D721Med (cell line): ENCODE measurements around the gene IL17REL.
"Not testable (repeated sequence)": the region's sequence is repeated elsewhere in the genome, so short reads cannot be mapped to it uniquely, and the experiment has no call there.

Experiments
- DNase-seq: peaks from one replicate; pipeline ENCODE4 v3.0.0; 2011; ENCODE audit warnings: low spot score; ENCODE audit not compliant: insufficient read length
- FAIRE-seq: peaks from 2 replicates; lab custom pipeline; 2011; peaks lifted over from hg19 to GRCh38; lab: Jason Lieb, UNC
- TF ChIP-seq, protein P1 (sequence below): IDR thresholded peaks from 2 replicates; pipeline ENCODE4 v1.5.1; 2012; ENCODE audit warnings: mild to moderate bottlenecking, control low read depth; ENCODE audit not compliant: insufficient read depth; ENCODE audit errors: missing control alignments

Gene IL17REL

GRCh38 chr22:49950396-49950994 lies 62.1 kb downstream of the IL17REL start:
- TF ChIP-seq, protein P1, sequence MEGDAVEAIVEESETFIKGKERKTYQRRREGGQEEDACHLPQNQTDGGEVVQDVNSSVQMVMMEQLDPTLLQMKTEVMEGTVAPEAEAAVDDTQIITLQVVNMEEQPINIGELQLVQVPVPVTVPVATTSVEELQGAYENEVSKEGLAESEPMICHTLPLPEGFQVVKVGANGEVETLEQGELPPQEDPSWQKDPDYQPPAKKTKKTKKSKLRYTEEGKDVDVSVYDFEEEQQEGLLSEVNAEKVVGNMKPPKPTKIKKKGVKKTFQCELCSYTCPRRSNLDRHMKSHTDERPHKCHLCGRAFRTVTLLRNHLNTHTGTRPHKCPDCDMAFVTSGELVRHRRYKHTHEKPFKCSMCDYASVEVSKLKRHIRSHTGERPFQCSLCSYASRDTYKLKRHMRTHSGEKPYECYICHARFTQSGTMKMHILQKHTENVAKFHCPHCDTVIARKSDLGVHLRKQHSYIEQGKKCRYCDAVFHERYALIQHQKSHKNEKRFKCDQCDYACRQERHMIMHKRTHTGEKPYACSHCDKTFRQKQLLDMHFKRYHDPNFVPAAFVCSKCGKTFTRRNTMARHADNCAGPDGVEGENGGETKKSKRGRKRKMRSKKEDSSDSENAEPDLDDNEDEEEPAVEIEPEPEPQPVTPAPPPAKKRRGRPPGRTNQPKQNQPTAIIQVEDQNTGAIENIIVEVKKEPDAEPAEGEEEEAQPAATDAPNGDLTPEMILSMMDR: no peak
- DNase-seq (no peak), FAIRE-seq (no peak)

GRCh38 chr22:49949914-49950292 lies 62.7 kb downstream of the IL17REL start:
- TF ChIP-seq, protein P1: no peak
- DNase-seq: no peak
- FAIRE-seq: no peak

DNA sequence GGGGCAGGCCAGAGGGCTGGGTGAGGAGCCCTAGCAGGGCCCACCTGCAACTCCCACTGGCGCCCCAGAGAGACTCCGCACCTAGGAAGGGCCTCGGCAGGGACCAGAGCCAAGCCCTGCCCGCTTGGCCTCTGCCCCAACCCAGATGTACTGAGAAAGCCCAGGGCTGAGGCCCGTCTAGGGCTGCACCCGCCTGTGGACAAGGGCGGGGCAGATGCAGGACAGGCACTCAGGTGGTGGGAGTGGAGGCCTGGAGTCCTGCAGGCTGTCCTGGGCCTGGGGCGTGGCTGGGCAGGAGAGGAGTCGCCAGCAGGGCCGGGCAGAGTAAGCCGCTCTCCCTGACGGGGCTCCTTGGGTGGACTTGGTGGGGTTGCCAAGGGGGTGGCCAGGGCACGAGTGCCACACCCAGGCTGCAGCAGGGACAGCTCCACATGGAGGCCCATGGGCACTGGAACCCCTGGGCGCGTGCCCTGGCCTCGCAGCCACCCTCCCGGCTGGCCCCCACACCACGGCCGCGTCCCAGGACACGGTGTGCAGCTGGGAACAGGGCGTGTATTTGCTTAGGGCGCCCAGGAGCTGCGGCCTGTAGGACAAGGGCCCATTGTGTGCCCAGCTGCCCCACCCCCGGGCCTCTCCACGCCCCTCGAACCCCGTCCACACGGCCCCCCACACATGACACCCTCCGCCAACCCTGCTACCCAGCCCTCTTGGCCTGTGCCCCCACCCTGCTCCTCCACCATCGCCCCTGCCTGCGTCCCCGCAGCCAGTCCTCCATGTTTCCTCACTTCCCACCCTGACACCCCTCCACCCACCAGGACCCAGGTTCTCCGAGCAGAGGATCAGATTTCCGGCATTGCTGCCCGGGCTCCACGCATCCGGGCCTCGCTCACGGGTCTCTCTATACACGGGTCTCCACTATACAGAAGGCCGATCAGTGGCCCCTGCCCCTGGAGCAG lies 63.3 kb downstream of the IL17REL start:
- FAIRE-seq: no peak
- TF ChIP-seq, protein P1: no peak

GRCh38 chr22:49948116-49948957 lies 64.2 kb downstream of the IL17REL start:
- DNase-seq: no peak
- no peak for FAIRE-seq
- TF ChIP-seq, protein P1: no peak

More for the DNA sequence above, 63.3 kb downstream of the IL17REL start:
- DNase-seq: no peak

- DNase-seq (no peak), FAIRE-seq (no peak)
- TF ChIP-seq, protein P1: no peak
Measured at GRCh38 chr22:49947296-49947622, 65.3 kb downstream of the IL17REL start.

DNA sequence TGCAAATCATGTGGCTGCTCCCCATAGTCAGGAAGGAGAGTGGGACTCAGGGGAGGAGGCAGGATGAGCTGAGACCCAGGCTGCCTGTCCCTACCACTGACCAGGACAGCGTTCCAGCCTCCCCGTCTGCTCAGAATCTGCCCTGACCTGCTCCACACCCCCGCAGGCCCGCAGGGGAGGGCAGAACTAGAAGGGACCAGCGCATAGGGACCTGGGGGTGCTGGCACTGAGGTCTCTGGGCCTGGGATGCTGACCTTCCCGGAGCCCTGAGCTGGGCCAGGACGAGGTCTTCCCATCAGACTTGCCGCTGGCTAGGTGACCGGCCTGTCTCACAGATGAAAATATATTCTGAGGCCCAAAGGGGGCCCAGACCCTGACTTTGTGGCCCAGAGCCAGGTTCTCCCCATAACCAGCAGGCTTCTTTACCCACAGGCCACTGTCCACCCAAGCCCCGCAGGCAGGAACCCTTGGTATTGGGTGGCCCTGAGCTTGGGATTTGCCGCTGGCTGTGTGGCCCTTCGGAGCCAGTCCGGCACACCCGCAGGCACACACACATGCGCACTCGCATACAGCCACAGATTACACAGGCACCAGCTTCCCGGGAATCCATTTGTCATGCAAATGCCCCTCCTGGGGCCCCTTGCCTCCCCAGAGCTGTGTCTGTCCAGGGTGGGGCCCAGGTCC lies 65.8 kb downstream of the IL17REL start:
- DNase-seq (no peak), FAIRE-seq (no peak)
- TF ChIP-seq, protein P1: no peak

GRCh38 chr22:49945042-49945794 lies 67.3 kb downstream of the IL17REL start:
- not testable (repeated sequence) for FAIRE-seq, DNase-seq
